WERI-Rb-1 (cell line): ENCODE measurements around the gene PTPN14.
"Not testable (repeated sequence)": the region's sequence is repeated elsewhere in the genome, so short reads cannot be mapped to it uniquely, and the experiment has no call there.

Source experiments
- DNase-seq: peaks from one replicate; pipeline ENCODE4 v3.0.0-alpha.2; 2020
- H3K27ac ChIP-seq: fragments of 250-450 bp; sonication (Bioruptor Pico); 2 replicates; pipeline ENCODE4 v1.5.1; 2020; ENCODE audit warnings: mild to moderate bottlenecking, moderate library complexity
- H3K27me3 ChIP-seq: fragments of 250-450 bp; sonication (Bioruptor Pico); 2 replicates; pipeline ENCODE4 v1.5.1; 2021; ENCODE audit warnings: mild to moderate bottlenecking, low read depth, moderate library complexity; ENCODE audit not compliant: insufficient read depth, severe bottlenecking
- H3K36me3 ChIP-seq: fragments of 250-450 bp; sonication (Bioruptor Pico); 2 replicates; pipeline ENCODE4 v1.5.1; 2020; ENCODE audit warnings: mild to moderate bottlenecking, moderate library complexity
- H3K4me3 ChIP-seq: 2 replicates; pipeline ENCODE4 v1.5.1; 2011; ENCODE audit warnings: low read depth, mild to moderate bottlenecking, control low read depth, low read length
- H3K9me3 ChIP-seq: fragments of 250-450 bp; sonication (Bioruptor Pico); 2 replicates; pipeline ENCODE4 v1.5.1; 2021; ENCODE audit warnings: mild to moderate bottlenecking, moderate library complexity; ENCODE audit not compliant: severe bottlenecking
- CTCF ChIP-seq: IDR thresholded peaks from 2 replicates; pipeline ENCODE4 v1.5.1; 2011; ENCODE audit warnings: low read depth, mild to moderate bottlenecking, control low read depth, inconsistent platforms, low read length

Gene PTPN14

GRCh38 chr1:214523124-214523824, 28.1 kb downstream of the PTPN14 start:
- DNase-seq = no peak
- TF ChIP-seq CTCF = no peak
- Histone ChIP-seq H3K36me3 (no peaks in the 10 kb centered on the region), H3K27me3 (no peaks in the 10 kb centered on the region), H3K4me3 (no peak overlapping the region), H3K9me3 (no peaks in the 10 kb centered on the region), H3K27ac (no peak overlapping the region)

DNA sequence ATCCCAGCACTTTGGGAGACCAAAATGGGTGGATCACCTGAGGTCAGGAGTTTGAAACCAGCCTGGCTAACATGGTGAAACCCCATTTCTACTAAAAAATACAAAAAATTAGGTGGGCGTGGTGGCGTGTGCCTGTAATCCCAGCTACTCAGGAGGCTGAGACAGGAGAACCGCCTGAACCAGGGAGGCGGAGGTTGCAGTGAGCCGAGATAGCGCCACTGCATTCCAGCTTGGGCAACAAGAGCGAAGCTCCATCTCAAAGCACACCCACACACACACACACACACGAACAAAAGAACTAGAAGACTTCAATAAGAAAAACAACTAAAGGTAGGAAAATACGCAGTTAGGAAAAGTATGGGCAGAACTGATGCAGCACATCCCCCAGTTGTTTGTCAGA, 29.9 kb downstream of the PTPN14 start:
- not testable (repeated sequence) for H3K27ac ChIP-seq, H3K4me3 ChIP-seq, H3K36me3 ChIP-seq, H3K27me3 ChIP-seq, H3K9me3 ChIP-seq, DNase-seq

DNA sequence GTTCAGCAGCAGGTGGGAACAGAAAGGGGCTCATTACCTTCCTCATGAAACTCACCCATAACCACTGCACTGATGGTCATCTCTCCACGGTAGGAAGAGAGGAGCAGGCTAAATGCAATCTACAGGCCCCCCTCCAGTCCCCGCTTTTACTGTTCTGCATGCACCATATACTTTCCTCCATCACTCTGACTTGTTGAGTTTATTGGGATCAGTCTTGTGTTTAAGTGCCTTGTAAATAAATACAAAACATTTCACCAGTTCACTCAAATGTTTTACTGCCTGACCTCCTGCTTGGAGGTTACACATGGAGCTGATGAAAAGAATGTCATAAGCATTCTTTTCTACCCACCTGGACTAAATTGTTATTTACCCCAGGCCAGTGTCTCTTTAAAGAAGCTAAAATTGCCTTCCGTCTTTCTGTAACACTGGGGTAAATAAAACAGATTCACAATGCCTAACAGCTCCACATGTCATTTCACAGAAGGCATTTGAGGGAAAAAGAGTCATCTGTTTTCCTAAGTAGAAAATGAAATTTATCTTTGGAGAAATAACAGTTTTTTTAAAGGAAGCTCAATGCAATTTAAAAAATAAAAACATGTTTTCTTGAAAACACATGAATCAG, 30.7 kb downstream of the PTPN14 start:
- DNase-seq = no peak
- no peak for TF ChIP-seq CTCF
- Histone ChIP-seq H3K9me3 (no peaks in the 10 kb centered on the region), H3K36me3 (no peaks in the 10 kb centered on the region), H3K27ac (no peak overlapping the region), H3K27me3 (no peaks in the 10 kb centered on the region), H3K4me3 (no peak overlapping the region)

DNA sequence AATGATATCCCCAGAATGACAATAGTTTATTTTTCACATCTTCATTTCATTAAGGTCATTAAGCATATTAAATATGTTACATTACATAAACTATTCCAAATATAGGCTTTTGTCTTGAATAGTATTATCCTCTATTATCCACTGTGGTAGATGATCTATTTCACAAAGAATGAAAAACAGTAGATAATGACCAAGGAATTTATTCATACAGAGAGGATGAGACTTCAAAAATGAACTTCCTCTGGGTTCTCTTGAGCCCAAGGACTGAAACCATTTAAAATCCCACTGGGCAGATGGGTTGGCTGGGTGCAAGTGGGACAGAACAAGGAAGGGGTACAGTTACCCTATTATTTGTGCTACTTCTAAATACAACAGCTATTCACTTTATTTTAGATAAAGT, 33.0 kb downstream of the PTPN14 start:
- Histone ChIP-seq H3K9me3 (no peaks in the 10 kb centered on the region), H3K36me3 (no peaks in the 10 kb centered on the region), H3K27me3 (no peaks in the 10 kb centered on the region), H3K27ac (no peak overlapping the region), H3K4me3 (no peak overlapping the region)
- DNase-seq = no peak
- TF ChIP-seq CTCF = no peak

DNA sequence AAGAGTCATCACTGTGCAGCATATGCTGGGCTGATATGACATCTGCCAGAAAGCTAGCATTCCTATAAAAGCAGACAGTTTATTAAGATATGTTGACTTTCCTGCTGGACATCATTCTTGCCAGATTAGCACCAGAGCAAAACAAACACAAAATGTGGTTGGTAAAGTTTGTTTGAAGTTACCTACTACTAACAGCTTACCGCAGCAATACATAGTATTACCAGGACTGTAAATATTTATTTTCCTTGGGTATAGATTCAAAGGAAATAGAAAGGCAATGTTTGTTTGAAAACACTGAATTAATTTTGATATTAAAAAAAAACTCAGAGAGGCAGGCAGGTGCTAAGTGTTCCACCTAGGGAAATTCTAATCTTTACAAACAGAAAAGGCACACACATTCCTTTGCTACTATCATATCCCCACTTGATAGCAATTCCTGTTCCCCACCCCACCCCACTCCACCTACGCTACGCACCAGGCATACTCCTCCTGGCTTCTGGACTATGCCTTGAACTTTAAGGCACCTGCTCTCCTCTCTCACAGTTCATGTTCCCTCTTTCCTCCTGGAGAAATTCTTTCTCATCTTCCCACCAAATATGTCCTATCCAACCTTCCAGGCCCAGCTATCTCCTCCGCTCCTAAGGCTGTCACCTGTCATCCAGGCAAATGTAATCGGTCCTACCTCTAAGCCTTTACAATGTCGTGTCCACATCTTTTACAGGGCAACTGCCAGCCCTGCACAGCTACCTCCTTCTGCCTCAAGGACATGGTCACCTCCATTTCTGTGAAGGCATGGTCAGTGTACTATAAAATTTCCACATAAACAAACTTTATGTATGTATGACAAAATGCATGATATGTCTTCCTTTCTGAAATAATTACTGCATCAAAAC, 34.7 kb downstream of the PTPN14 start:
- H3K36me3 ChIP-seq = no peaks in the 10 kb centered on the region
- H3K4me3 ChIP-seq = no peak overlapping the region
- H3K9me3 ChIP-seq = no peaks in the 10 kb centered on the region
- no peak for DNase-seq
- no peaks in the 10 kb centered on the region for H3K27me3 ChIP-seq
- H3K27ac ChIP-seq = no peak overlapping the region
- TF ChIP-seq CTCF = no peak
